Hematopoietic multipotent progenitor cell treated with erythropoietin and hydrocortisone succinate and interleukin-3 and kit ligand, for 15 days (in vitro differentiated cells): Measurements from ENCODE around the gene EPHB3.
"Not testable (repeated sequence)": the region's sequence is repeated elsewhere in the genome, so short reads cannot be mapped to it uniquely, and the experiment has no call there.

Experiments
- DNase-seq: peaks from one replicate; pipeline ENCODE4 v3.0.0-alpha.2; 2015; ENCODE audit warnings: low spot score

The EPHB3 gene

DNA sequence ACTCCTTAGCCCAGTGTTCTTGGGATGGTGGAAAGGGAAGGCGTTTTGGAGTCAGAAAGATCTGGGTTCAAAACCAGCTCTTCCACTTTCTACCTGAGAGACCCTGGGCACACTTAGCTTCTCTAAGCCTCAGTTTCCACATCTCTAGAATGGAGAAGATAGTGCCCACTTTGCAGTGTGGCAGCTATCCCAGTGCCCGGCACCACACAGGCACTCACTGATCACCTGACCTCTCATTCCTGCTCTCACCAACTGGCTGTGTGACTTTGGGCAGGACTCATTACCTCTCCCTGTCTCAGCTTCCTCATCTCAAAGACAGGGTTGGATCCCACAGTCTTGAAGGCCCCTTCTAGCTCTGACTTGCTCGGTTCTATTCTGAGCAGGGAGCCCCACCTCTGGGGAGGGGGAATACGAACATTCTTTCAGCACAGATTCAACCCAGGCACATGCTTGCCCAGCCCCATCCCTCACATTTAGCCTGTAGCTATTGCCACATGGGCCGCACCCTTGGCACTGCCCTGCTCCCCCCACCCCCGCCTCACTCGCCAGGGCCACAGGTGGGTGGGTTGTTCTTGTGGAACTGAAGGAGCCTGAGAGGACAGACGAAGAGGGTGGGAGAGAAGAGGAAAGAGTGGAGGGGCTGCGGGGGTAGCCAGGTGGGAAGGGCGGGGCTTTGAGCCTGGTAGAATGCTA is 39.2 kb downstream of the EPHB3 start:
- no peak for DNase-seq

GRCh38 chr3:184601576-184602371 is 40.2 kb downstream of the EPHB3 start:
- no peak for DNase-seq

GRCh38 chr3:184602372-184603150 is 41.0 kb downstream of the EPHB3 start:
- no peak for DNase-seq

GRCh38 chr3:184603151-184604030 is 41.8 kb downstream of the EPHB3 start:
- no peak for DNase-seq

DNA sequence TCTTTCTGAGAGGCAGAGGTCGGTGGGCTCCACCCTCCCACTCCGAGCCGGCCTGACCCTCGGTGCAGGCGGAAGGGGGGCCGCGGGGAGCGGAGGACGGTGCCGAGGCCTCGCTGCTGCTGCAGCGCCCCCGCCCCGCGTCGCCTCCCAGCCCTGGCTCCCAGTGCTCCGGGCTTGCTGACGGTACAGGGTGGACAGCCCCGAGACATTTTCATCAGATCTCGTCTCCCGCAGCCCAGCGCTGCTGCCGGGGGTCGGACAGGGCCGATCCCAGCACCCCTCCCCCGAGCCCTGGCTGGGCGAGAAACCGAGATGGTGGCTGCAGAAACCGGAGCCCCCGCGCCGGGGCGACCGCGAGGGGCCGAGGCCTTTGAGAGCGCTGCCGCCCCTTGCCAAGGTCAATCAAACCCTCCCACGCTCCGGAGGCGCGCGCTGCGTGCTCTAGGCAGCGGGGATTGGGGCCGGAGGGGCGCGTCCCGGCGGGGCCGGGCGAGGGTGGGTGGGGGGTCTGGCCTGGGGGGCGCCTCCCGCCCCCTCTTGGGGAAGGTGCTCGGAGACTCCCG is 42.5 kb downstream of the EPHB3 start:
- no peak for DNase-seq

DNA sequence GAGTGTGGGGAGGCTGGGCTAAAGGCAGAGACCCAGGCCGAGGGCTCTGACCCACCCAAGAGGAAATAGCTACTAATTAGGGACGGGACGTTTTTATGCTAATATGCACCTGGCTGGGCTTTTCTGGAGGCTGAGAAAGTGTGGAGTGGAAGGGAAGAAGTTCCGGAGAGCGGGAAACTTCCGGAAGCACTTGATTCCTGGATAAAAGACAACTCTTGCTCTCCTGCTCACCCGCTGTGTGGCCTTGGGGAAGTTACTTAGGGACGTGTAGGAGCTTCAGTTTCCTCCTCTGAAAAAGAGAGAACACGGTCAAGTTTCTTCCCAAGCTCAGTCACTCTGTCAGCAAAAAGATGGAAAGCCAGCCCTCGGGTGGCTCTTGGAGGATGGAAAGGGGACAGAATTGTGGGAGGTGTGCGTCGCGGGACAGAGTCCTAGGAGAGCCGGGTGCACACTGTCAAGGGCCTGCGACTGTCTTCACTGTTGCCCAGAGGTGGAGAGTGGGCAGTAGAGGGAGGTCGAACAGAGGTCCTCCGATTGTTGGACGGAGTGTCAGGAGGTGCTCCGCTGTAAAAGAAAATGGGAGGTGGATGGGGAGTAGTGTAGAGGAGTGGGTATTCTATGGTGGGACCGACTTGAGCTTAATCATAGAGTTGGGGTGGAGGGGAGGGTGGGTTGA is 43.2 kb downstream of the EPHB3 start:
- no peak for DNase-seq

DNA sequence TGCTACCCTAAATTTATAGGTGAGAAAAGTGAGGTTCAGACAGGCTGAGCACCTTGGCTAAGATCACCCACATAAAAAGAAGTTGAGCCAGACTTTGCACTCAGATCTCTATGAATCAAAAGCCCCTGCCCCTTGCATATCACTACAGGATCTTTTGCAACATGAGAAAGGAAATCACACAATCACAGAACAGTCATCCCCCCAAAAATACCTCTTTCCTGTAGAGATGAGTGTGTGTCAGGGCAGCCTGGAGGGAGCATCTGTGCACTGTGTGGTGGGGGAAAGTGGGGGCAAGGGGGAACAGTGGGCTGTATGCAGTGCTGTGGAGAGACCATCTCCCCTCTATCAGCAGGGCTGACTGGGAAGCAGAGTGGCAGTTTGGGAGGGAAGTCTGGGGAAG is 46.6 kb downstream of the EPHB3 start:
- no peak for DNase-seq

- no peak for DNase-seq
Measured at GRCh38 chr3:184609476-184610244, 48.1 kb downstream of the EPHB3 start.

- DNase-seq: no peak
Measured at GRCh38 chr3:184610245-184610871, 48.8 kb downstream of the EPHB3 start.

DNA sequence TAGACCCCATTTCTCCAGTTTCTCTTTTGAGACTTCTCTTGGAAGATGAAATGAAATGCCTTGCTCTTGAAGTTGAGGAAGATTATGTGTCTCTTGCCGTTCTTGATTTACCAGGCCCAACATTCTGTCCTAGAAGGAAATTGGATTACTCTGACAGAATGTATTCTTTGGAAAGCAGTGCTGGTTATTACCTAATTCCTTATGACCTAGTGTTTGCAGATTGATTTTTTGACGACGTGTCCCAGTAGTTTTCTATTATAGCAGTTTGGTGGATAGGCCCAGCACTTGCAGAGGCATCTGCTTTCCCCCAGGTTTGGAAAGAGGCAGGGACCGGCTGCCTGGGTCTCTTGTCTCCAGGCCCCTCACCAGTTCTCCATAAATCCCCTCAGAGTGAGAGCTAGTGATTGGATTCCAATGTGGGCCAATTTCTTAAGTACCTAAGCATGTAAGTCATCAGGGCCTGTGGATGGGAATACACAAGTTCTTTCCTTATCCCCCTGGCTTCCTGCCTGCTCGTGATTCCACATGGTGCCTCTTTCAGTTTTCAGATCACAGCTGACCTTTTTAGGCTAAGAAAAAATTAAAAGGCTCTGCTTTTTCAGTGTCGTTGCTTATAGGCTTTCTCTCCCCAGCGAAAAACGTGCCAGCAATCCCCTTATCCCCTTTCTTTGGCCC is 50.2 kb downstream of the EPHB3 start:
- DNase-seq: no peak

GRCh38 chr3:184615396-184615795 is 53.8 kb downstream of the EPHB3 start:
- DNase-seq: no peak

DNA sequence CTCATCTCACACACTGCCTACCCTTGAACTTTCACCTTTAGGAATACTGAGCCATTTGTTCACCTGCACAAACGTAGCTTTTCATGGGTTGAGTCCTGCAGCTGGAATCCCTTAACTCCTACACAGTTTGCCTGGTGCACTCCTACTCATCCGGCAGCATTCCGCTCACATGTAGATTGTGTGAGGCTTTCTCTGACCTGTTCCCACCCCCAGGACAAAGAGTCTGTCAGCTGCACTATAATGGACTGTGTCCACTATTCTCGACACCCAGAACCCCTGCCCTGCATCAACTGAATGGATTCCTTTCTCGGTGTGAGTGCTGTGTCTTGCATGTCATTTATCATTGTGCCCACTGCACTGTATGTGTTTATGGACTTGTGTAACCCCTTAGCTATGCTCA is 54.9 kb downstream of the EPHB3 start:
- DNase-seq: no peak

DNA sequence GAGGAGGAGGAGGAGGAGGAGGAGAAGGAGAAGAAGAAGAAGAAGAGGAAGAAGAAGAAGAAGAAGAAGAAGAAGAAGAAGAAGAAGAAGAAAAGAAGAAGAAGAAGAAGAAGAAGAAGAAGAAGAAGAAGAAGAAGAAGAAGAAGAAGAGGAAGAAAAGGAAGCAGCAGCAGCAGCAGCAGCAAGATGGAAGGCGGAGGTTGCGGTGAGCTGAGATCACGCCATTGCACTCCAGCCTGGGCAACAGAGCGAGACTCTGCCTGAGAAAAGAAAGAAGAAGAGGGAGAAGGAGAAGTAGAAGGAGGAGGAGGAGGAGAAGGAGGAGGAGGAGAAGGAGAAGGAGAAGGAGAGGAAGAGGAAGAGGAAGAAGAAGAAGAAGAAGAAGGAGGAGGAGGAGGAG is 55.7 kb downstream of the EPHB3 start:
- not testable (repeated sequence) for DNase-seq

- no peak for DNase-seq
Measured at GRCh38 chr3:184618811-184619210, 57.2 kb downstream of the EPHB3 start.

GRCh38 chr3:184619369-184619768 is 57.8 kb downstream of the EPHB3 start:
- no peak for DNase-seq

DNA sequence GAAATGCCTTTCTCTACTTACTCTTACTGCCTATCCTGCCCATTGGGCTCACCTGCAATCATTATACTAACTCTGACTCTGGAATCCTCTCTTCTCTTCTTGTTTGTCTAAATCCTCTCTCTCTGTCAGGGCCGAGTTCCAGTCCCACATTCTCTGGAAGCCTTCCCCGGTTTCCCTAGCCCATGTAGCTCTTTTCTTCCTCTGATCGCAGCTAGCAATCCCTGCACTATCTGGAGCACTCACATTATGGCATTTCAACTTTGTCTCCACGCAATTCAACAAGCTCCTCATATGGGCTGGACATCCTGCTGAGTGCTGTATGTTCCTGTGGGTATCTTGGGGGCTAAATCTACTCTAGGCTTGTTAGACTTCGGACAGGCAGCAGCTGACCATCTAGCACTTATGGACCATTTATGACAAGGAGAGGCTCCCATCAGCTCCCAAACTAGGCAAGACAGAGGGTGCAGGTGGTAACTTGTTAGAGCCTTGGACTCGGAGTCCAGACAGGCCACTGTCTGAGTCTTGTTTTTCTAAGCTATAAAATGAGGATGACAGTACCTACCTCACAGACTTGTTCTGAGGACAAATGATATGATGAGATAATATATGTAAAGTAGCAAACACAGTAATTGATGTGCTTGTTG is 58.3 kb downstream of the EPHB3 start:
- no peak for DNase-seq

GRCh38 chr3:184620475-184621119 is 59.0 kb downstream of the EPHB3 start:
- no peak for DNase-seq

GRCh38 chr3:184622156-184622555 is 60.6 kb downstream of the EPHB3 start:
- not testable (repeated sequence) for DNase-seq
